WERI-Rb-1 (cell line): Measurements from ENCODE around the gene ATL3.
"Not testable (repeated sequence)": the region's sequence is repeated elsewhere in the genome, so short reads cannot be mapped to it uniquely, and the experiment has no call there.

Experiments
- DNase-seq: peaks from one replicate; pipeline ENCODE4 v3.0.0-alpha.2; 2020
- H3K27ac ChIP-seq: fragments of 250-450 bp; sonication (Bioruptor Pico); 2 replicates; pipeline ENCODE4 v1.5.1; 2020; ENCODE audit warnings: mild to moderate bottlenecking, moderate library complexity
- H3K27me3 ChIP-seq: fragments of 250-450 bp; sonication (Bioruptor Pico); 2 replicates; pipeline ENCODE4 v1.5.1; 2021; ENCODE audit warnings: mild to moderate bottlenecking, low read depth, moderate library complexity; ENCODE audit not compliant: insufficient read depth, severe bottlenecking
- H3K36me3 ChIP-seq: fragments of 250-450 bp; sonication (Bioruptor Pico); 2 replicates; pipeline ENCODE4 v1.5.1; 2020; ENCODE audit warnings: mild to moderate bottlenecking, moderate library complexity
- H3K4me3 ChIP-seq: 2 replicates; pipeline ENCODE4 v1.5.1; 2011; ENCODE audit warnings: low read depth, mild to moderate bottlenecking, control low read depth, low read length
- H3K9me3 ChIP-seq: fragments of 250-450 bp; sonication (Bioruptor Pico); 2 replicates; pipeline ENCODE4 v1.5.1; 2021; ENCODE audit warnings: mild to moderate bottlenecking, moderate library complexity; ENCODE audit not compliant: severe bottlenecking
- TF ChIP-seq, protein P1 (sequence below): IDR thresholded peaks from 2 replicates; pipeline ENCODE4 v1.5.1; 2011; ENCODE audit warnings: low read depth, mild to moderate bottlenecking, control low read depth, inconsistent platforms, low read length

The ATL3 gene

DNA sequence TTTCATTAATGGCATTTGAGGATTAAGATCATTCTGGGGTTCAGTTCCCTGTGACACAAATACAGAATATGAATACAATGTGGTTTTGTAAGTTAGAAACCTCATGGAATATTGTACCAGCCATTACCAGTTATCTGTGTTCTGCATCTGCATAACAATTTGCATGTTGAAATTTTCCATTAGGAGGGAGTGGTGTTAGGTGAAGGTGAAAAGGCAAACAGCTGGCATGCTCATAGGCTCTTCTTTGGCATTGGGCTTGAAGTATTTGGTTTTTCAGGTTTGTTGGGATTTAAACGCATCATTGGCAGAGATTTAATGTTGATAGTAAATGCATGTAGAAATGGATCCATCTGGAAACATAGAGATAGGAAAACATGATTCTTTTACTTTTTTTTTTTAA is 28.7 kb upstream of the ATL3 start:
- TF ChIP-seq, protein P1, sequence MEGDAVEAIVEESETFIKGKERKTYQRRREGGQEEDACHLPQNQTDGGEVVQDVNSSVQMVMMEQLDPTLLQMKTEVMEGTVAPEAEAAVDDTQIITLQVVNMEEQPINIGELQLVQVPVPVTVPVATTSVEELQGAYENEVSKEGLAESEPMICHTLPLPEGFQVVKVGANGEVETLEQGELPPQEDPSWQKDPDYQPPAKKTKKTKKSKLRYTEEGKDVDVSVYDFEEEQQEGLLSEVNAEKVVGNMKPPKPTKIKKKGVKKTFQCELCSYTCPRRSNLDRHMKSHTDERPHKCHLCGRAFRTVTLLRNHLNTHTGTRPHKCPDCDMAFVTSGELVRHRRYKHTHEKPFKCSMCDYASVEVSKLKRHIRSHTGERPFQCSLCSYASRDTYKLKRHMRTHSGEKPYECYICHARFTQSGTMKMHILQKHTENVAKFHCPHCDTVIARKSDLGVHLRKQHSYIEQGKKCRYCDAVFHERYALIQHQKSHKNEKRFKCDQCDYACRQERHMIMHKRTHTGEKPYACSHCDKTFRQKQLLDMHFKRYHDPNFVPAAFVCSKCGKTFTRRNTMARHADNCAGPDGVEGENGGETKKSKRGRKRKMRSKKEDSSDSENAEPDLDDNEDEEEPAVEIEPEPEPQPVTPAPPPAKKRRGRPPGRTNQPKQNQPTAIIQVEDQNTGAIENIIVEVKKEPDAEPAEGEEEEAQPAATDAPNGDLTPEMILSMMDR, result no peak
- no peak for DNase-seq
- Histone ChIP-seq H3K4me3 (no peak overlapping the region), H3K36me3 (peaks cover 4% of the 10 kb centered on the region), H3K27me3 (no peaks in the 10 kb centered on the region), H3K9me3 (no peaks in the 10 kb centered on the region), H3K27ac (no peak overlapping the region)

DNA sequence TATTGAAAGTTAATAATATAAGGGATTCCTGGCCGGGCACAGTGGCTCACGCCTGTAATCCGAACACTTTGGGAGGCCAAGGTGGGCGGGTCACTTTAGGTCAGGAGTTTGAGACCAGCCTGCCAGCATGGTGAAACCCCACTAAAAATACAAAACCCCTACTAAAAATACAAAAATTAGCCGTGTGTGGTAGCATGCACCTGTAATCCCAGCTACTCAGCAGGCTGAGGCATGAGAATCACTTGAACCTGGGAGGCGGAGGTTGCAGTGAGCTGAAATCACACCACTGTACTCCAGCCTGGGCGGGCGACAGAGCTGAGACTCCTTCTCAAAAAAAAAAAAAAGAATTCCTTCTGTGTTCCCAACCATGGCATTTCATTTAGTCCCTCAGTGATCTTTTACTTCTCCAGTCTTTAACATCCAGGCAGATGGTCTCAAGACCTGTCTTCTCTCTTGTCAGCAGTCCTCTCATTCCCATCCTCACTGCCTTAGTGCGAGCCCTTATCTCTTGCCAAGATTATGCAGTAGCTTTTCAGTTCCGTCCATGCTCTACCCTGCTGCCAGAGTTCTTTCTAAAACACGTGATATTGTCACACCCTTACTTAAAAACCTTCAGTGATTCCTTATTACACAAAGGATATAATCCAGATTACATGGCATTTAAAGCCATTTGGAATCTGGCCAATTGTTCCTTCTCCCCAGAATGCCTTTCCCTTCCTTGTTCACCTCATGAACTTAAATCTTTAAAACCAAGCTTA is 28.0 kb upstream of the ATL3 start:
- no peak overlapping the region for H3K4me3 ChIP-seq
- TF ChIP-seq, protein P1, result no peak
- peak; percentile 16 for DNase-seq
- no peaks in the 10 kb centered on the region for H3K9me3 ChIP-seq
- no peak overlapping the region for H3K27ac ChIP-seq
- H3K27me3 ChIP-seq, result no peaks in the 10 kb centered on the region
- peaks cover 4% of the 10 kb centered on the region for H3K36me3 ChIP-seq

DNA sequence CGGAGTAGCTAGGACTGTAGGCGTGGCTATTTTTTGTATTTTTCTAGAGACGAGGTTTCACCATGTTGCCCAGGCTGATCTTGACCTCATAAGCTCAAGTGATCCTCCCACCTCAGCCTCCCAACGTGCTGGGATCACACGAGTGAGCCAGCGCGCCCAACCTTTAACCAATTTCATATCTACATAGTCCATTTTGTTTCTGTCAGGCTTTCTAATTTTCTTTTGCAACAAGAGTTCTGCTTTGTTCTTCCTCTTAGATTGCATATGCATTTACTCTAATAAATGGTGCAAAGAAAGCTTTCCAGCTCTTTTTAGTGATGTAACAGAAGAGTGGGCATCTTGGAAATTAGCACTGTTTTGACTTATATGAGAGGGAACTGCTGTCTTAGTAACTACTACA is 23.4 kb upstream of the ATL3 start:
- Histone ChIP-seq H3K36me3 (peaks cover 25% of the 10 kb centered on the region), H3K9me3 (no peaks in the 10 kb centered on the region), H3K4me3 (no peak overlapping the region), H3K27me3 (no peaks in the 10 kb centered on the region), H3K27ac (no peak overlapping the region)
- DNase-seq, result no peak
- TF ChIP-seq, protein P1, result no peak

DNA sequence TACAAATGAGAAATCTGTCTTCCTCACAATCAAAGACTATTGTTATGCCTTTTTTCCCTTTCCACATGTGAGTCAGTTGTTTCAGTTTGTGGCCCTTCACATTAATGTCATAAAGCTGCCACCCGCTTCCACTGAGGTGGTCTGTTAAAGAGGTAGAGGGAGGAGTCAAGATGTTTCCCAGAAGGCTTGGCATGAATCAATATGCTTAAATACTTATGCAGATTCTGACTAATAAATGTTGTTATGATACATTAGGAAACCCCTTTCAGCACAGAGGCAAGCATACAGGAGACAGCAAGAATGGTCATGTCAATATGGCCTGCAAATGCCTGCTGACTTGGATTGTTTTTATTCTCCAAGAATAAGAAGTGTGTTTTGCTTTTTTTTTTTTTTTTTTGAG is 16.7 kb upstream of the ATL3 start:
- Histone ChIP-seq H3K27me3 (no peaks in the 10 kb centered on the region), H3K4me3 (no peak overlapping the region), H3K27ac (no peak overlapping the region), H3K9me3 (no peaks in the 10 kb centered on the region), H3K36me3 (peaks cover 41% of the 10 kb centered on the region)
- TF ChIP-seq, protein P1, result no peak
- no peak for DNase-seq

DNA sequence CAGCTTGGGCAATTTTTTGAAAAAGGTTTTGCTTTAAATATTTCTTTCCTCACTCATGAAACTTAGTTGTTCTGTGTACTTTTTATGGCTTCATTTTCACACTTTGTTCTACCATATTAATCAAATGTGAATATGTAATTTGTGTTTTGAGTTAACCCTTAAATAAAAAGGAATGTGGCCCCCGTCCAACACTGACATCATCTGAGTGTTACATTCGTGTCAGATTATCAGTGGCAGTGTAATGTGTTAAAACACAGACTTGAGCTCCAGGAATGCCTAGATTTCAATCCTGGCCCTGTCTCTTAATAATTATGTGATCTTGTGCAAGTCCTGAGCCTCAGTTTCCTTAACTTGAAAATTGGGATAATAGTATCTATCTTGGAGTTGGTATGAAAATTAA is 15.8 kb upstream of the ATL3 start:
- peaks cover 36% of the 10 kb centered on the region for H3K36me3 ChIP-seq
- no peaks in the 10 kb centered on the region for H3K9me3 ChIP-seq
- no peak for DNase-seq
- H3K27ac ChIP-seq, result no peak overlapping the region
- H3K27me3 ChIP-seq, result no peaks in the 10 kb centered on the region
- TF ChIP-seq, protein P1, result no peak
- no peak overlapping the region for H3K4me3 ChIP-seq

DNA sequence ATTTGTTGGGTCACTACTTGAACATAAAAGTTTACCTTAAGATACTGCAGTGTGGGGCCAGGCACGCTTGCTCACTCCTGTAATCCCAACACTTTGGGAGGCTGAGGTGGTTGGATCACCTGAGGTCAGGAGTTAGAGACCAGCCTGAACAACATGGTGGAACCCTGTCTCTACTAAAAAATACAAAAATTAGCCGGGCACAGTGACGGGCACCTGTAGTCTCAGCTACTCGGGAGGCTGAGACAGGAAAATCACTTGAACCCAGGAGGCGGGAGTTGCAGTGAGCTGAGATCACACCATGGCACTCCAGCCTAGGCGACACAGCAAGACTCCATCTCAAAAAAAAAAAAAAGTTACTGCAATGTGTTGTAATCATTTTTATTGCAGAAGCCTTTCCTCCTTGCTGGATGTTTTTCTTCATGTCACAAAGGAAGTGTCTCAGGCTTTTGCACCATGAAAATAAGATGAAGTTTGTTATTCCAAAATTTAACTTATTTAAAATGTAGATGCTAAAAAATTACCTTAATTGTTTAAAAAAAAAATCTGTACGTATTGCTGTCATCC is 14.1 kb upstream of the ATL3 start:
- H3K36me3 ChIP-seq, result peaks cover 27% of the 10 kb centered on the region
- not testable (repeated sequence) for H3K27me3 ChIP-seq, DNase-seq, H3K27ac ChIP-seq, H3K4me3 ChIP-seq, H3K9me3 ChIP-seq
